ENCODE data around the gene TNRC6B. TPM values are rescaled to one million over a fixed set of nuclear protein-coding genes. Genes with fewer than 3 reads are reported as not detected.

Gene TNRC6B
- total and polyA plus RNA-seq, 2 of the 13 experiments (the other 11 are each of a cell fraction or from before 2014, with no cell fraction given): 8.9 to 13.2 TPM

GRCh38 chr22:40346185-40347118 lies 168.7 kb downstream of the TNRC6B start, which contains the start of gene ADSL (continued):
- TF ChIP-seq ZNF800 (CRISPR knock-in tag; IDR thresholded peaks at IDR 0.05) (peak; percentile 43; the same call in 1 of the 2 replicates), TFDP1 (CRISPR knock-in tag; IDR thresholded peaks at IDR 0.05; ENCODE audit: borderline replicate concordance) (peak; percentile 83), MAFG (CRISPR knock-in tag; IDR thresholded peaks at IDR 0.05) (no peak), ZNF431 (CRISPR knock-in tag; IDR thresholded peaks at IDR 0.05; ENCODE audit: borderline replicate concordance, low read depth) (peak; percentile 50), EEA1 (CRISPR knock-in tag; IDR thresholded peaks at IDR 0.05; ENCODE audit: borderline replicate concordance) (no peak), RCOR2 (CRISPR knock-in tag; IDR thresholded peaks at IDR 0.05) (peak; percentile 45), POGK (CRISPR knock-in tag; conservative IDR thresholded peaks at IDR 0.05) (peak; percentile 58; the same call in 1 of the 2 replicates), ZNF670 (CRISPR knock-in tag; IDR thresholded peaks at IDR 0.05; ENCODE audit: borderline replicate concordance) (no peak; the same call in 1 of the 2 replicates), ZNF10 (CRISPR knock-in tag; IDR thresholded peaks at IDR 0.05; ENCODE audit: borderline replicate concordance, low read depth) (no peak), HNF4G (IDR thresholded peaks at IDR 0.05; ENCODE audit: borderline replicate concordance, low read depth, low read length) (no peak; the same call in 1 of the 2 replicates), HNF4G (CRISPR knock-in tag; IDR thresholded peaks at IDR 0.05; ENCODE audit: borderline replicate concordance, low read depth) (peak; percentile 81; the same call in 1 of the 2 replicates), ZNF501 (CRISPR knock-in tag; IDR thresholded peaks at IDR 0.05) (peak; percentile 89), SOX5 (CRISPR knock-in tag; IDR thresholded peaks at IDR 0.05; ENCODE audit: borderline replicate concordance) (peak; percentile 57), ZNF549 (CRISPR knock-in tag; IDR thresholded peaks at IDR 0.05) (no peak), ZBTB10 (CRISPR knock-in tag; IDR thresholded peaks at IDR 0.05; ENCODE audit: borderline replicate concordance) (no peak), ZNF75D (CRISPR knock-in tag; IDR thresholded peaks at IDR 0.05; ENCODE audit: borderline replicate concordance) (no peak), CEBPG (CRISPR knock-in tag; IDR thresholded peaks at IDR 0.05) (peak; percentile 41; the same call in 1 of the 2 replicates), CCAR2 (optimal IDR thresholded peaks at IDR 0.05; ENCODE audit: low read depth, low read length) (no peak), ZNF576 (CRISPR knock-in tag; IDR thresholded peaks at IDR 0.05) (no peak), GTF2F1 (IDR thresholded peaks at IDR 0.05; ENCODE audit: low read length) (no peak), RBM39 (IDR thresholded peaks at IDR 0.05; ENCODE audit: low read depth, low read length, poor library complexity, severe bottlenecking) (peak; percentile 96)
